HG03045 (cell line): Measurements from ENCODE around the gene PTK6.
"Not testable (repeated sequence)": the region's sequence is repeated elsewhere in the genome, so short reads cannot be mapped to it uniquely, and the experiment has no call there.

ENCODE experiments used
- ATAC-seq: cut with Tn5 transposase; IDR thresholded peaks from one replicate; pipeline ENCODE4 v1.9.1; 2021; ENCODE audit warnings: mild to moderate bottlenecking, moderate library complexity; ENCODE audit not compliant: unreplicated experiment

Gene PTK6

GRCh38 chr20:63517376-63518309 lies 19.5 kb downstream of the PTK6 start:
- no peak for ATAC-seq

- not testable (repeated sequence) for ATAC-seq
Measured at GRCh38 chr20:63514520-63514919, 22.7 kb downstream of the PTK6 start.

- ATAC-seq = no peak
Measured at GRCh38 chr20:63513207-63513606, 24.0 kb downstream of the PTK6 start.

GRCh38 chr20:63509088-63509564 lies 28.1 kb downstream of the PTK6 start:
- no peak for ATAC-seq

GRCh38 chr20:63508072-63508768 lies 29.0 kb downstream of the PTK6 start:
- ATAC-seq = no peak

GRCh38 chr20:63507083-63507743 lies 30.0 kb downstream of the PTK6 start:
- no peak for ATAC-seq

- ATAC-seq = no peak
Measured at GRCh38 chr20:63505723-63506122, 31.5 kb downstream of the PTK6 start.

- no peak for ATAC-seq
Measured at GRCh38 chr20:63505281-63505680, 31.9 kb downstream of the PTK6 start.

GRCh38 chr20:63504642-63505041 lies 32.5 kb downstream of the PTK6 start:
- ATAC-seq = no peak

GRCh38 chr20:63503524-63503923 lies 33.7 kb downstream of the PTK6 start:
- no peak for ATAC-seq

GRCh38 chr20:63502671-63503172 lies 34.5 kb downstream of the PTK6 start:
- no peak for ATAC-seq

GRCh38 chr20:63501818-63502670 lies 35.1 kb downstream of the PTK6 start:
- ATAC-seq = no peak

- no peak for ATAC-seq
Measured at GRCh38 chr20:63500902-63501817, 36.0 kb downstream of the PTK6 start.

- no peak for ATAC-seq
Measured at GRCh38 chr20:63500151-63500901, 36.9 kb downstream of the PTK6 start.

GRCh38 chr20:63499338-63499969 lies 37.7 kb downstream of the PTK6 start:
- no peak for ATAC-seq

GRCh38 chr20:63498960-63499337 lies 38.2 kb downstream of the PTK6 start, which contains the start of gene EEF1A2:
Gene EEF1A2, minus strand, starts transcription at chr20:63499083. Its CDS starts 1,320 bp downstream, at chr20:63497763.
- ATAC-seq = no peak

GRCh38 chr20:63497946-63498935 lies 38.9 kb downstream of the PTK6 start:
- no peak for ATAC-seq
